Endodermal cell (in vitro differentiated cells): ENCODE data around the gene CXCL10. TPM values are rescaled to one million over a fixed set of nuclear protein-coding genes. Genes with fewer than 3 reads are reported as not detected.
"Not testable (repeated sequence)": the region's sequence is repeated elsewhere in the genome, so short reads cannot be mapped to it uniquely, and the experiment has no call there.

Experiments used
- DNase-seq: peaks from one replicate; pipeline ENCODE4 v3.0.0-alpha.2; 2017
- H3K27ac ChIP-seq: 2 replicates; pipeline ENCODE4 v1.5.1; 2013; ENCODE audit warnings: mild to moderate bottlenecking, low read depth, low read length, moderate library complexity
- H3K27me3 ChIP-seq: 2 replicates; pipeline ENCODE4 v1.6.1; 2013; ENCODE audit warnings: mild to moderate bottlenecking, low read length, moderate library complexity; ENCODE audit not compliant: insufficient read depth, control insufficient read depth, poor library complexity, severe bottlenecking
- H3K36me3 ChIP-seq: 2 replicates; pipeline ENCODE4 v1.7.0; 2013; ENCODE audit warnings: mild to moderate bottlenecking, low read length, moderate library complexity; ENCODE audit not compliant: control insufficient read depth, insufficient read depth
- H3K4me1 ChIP-seq: one replicate; pipeline ENCODE4 v1.7.0; 2013; ENCODE audit warnings: low read length; ENCODE audit not compliant: control insufficient read depth, insufficient read depth
- H3K4me3 ChIP-seq: 2 replicates; pipeline ENCODE4 v1.5.1; 2013; ENCODE audit warnings: mild to moderate bottlenecking, low read length, moderate library complexity
- H3K9ac ChIP-seq: 2 replicates; pipeline ENCODE4 v1.6.1; 2013; ENCODE audit warnings: mild to moderate bottlenecking, low read length, moderate library complexity; ENCODE audit not compliant: poor library complexity, severe bottlenecking; ENCODE audit errors: extremely low read depth
- H3K9me3 ChIP-seq: 2 replicates; pipeline ENCODE4 v1.6.1; 2013; ENCODE audit warnings: mild to moderate bottlenecking, low read length, moderate library complexity; ENCODE audit not compliant: control insufficient read depth
- H3K27ac Mint-ChIP-seq: 2 replicates; pipeline ENCODE4 v1.8.0; 2020; ENCODE audit warnings: mixed read lengths
- H3K27me3 Mint-ChIP-seq: 2 replicates; pipeline ENCODE4 v1.8.0; 2021; ENCODE audit warnings: mild to moderate bottlenecking, mixed read lengths; ENCODE audit not compliant: insufficient read depth
- H3K36me3 Mint-ChIP-seq: 2 replicates; pipeline ENCODE4 v1.8.0; 2020; ENCODE audit warnings: low read depth, mixed read lengths
- H3K4me1 Mint-ChIP-seq: 2 replicates; pipeline ENCODE4 v1.8.0; 2020; ENCODE audit warnings: mixed read lengths
- H3K4me3 Mint-ChIP-seq: 2 replicates; pipeline ENCODE4 v1.8.0; 2020; ENCODE audit warnings: mild to moderate bottlenecking, moderate library complexity, mixed read lengths
- H3K9me3 Mint-ChIP-seq: 2 replicates; pipeline ENCODE4 v1.8.0; 2020; ENCODE audit warnings: mild to moderate bottlenecking, mixed read lengths
- WGBS, 2 experiments: methylation state at CpG; one replicate each; pipeline versions ENCODE4 v1.1.5 to v1.1.7; 2013; ENCODE audit warnings: missing lambda C conversion rate in 2 of 2, mixed read lengths in 1 of 2; ENCODE audit not compliant: insufficient coverage in 1 of 2, insufficient read length in 1 of 2; 5-methylcytosine and 5-hydroxymethylcytosine counted together
- total RNA-seq, 2 donors: library from RNA; stranded (reverse); fragmentation: NEBNext Ultra II Directional in 1 of 2; extraction: Animal tissue kit (Norgen Biotek cat#: 25700) in 1 of 2; gene quantifications; 2 replicates in 1 of 2; 3 replicates in 1 of 2; pipeline ENCODE4 v1.2.1, GENCODE V29; 2021
- TF ChIP-seq, protein P1 (sequence below): fragments of 200-600 bp; sonication (generic); conservative IDR thresholded peaks from 2 replicates; pipeline ENCODE4 v1.5.0; 2021; ENCODE audit warnings: antibody characterized with exemption, mild to moderate bottlenecking

The CXCL10 gene
- total RNA-seq, 2 donors from 2014 or later: not detected

DNA sequence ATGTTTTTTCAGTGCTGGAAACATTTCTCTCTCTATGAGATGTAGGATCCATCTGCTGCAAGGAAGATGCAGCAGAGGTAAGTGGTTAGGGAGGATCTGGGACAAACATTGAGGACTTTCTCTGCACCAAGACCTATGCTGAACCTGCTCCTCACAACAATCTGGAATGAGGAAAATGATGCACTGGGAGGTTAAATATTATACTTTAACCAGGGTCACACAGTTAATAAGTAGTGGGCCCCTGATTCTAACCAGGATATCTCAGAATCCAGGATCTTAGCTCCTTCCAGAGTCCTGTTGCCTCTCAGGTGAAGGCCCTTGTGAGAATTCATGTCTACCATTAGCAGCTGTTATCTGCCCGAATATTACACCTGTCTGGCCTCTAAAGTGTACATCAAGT, 23.0 kb downstream of the CXCL10 start:
- Histone ChIP-seq H3K36me3 (no peaks in the 10 kb centered on the region), H3K27me3 (no peaks in the 10 kb centered on the region), H3K9ac (no peak overlapping the region), H3K27ac (no peak overlapping the region), H3K4me1 (peaks cover 4% of the 10 kb centered on the region), H3K4me3 (no peak overlapping the region), H3K9me3 (no peaks in the 10 kb centered on the region)
- DNase-seq: no peak
- Mint-ChIP-seq H3K4me3 (no peak overlapping the region), H3K36me3 (no peaks in the 10 kb centered on the region), H3K4me1 (peaks cover 13% of the 10 kb centered on the region), H3K27me3 (peaks cover 5% of the 10 kb centered on the region), H3K9me3 (no peaks in the 10 kb centered on the region), H3K27ac (no peak overlapping the region)
- TF ChIP-seq, protein P1, sequence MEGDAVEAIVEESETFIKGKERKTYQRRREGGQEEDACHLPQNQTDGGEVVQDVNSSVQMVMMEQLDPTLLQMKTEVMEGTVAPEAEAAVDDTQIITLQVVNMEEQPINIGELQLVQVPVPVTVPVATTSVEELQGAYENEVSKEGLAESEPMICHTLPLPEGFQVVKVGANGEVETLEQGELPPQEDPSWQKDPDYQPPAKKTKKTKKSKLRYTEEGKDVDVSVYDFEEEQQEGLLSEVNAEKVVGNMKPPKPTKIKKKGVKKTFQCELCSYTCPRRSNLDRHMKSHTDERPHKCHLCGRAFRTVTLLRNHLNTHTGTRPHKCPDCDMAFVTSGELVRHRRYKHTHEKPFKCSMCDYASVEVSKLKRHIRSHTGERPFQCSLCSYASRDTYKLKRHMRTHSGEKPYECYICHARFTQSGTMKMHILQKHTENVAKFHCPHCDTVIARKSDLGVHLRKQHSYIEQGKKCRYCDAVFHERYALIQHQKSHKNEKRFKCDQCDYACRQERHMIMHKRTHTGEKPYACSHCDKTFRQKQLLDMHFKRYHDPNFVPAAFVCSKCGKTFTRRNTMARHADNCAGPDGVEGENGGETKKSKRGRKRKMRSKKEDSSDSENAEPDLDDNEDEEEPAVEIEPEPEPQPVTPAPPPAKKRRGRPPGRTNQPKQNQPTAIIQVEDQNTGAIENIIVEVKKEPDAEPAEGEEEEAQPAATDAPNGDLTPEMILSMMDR: no peak
- WGBS, 2 experiments: 89 to 93% methylated on average over 1 of the region's 1 CpG

GRCh38 chr4:75998525-75999147, 24.7 kb downstream of the CXCL10 start:
- 93% methylated on average over 2 of the region's 2 CpGs; no CpG with 5 or more reads in 1 of the 2 experiments for WGBS, 2 experiments
- H3K27ac Mint-ChIP-seq, H3K9me3 ChIP-seq: not testable (repeated sequence)

GRCh38 chr4:75997946-75998345, 25.4 kb downstream of the CXCL10 start:
- no peaks in the 10 kb centered on the region for H3K9me3 ChIP-seq
- no peaks in the 10 kb centered on the region for H3K36me3 Mint-ChIP-seq
- H3K27me3 Mint-ChIP-seq: peaks cover 17% of the 10 kb centered on the region
- no peaks in the 10 kb centered on the region for H3K9me3 Mint-ChIP-seq
- H3K27ac ChIP-seq: no peak overlapping the region
- TF ChIP-seq, protein P1: no peak
- peaks cover 13% of the 10 kb centered on the region for H3K4me1 Mint-ChIP-seq
- no peak overlapping the region for H3K27ac Mint-ChIP-seq
- peaks cover 6% of the 10 kb centered on the region for H3K27me3 ChIP-seq
- WGBS, 2 experiments: 86 to 100% methylated on average over 1 to 2 of the region's 2 CpGs
- no peak for DNase-seq
- H3K4me3 ChIP-seq: no peak overlapping the region
- H3K9ac ChIP-seq: no peak overlapping the region
- peaks cover 4% of the 10 kb centered on the region for H3K4me1 ChIP-seq
- no peaks in the 10 kb centered on the region for H3K36me3 ChIP-seq
- H3K4me3 Mint-ChIP-seq: no peak overlapping the region

More at GRCh38 chr4:75998525-75999147, 24.7 kb downstream of the CXCL10 start:
- not testable (repeated sequence) for DNase-seq, H3K9ac ChIP-seq, H3K27ac ChIP-seq, H3K4me3 ChIP-seq, H3K36me3 ChIP-seq, H3K9me3 Mint-ChIP-seq, H3K4me1 ChIP-seq, H3K4me3 Mint-ChIP-seq, H3K36me3 Mint-ChIP-seq, H3K27me3 ChIP-seq
- Mint-ChIP-seq H3K27me3 (peaks cover 12% of the 10 kb centered on the region), H3K4me1 (peaks cover 13% of the 10 kb centered on the region)

GRCh38 chr4:75997081-75997480, 26.2 kb downstream of the CXCL10 start:
- Histone ChIP-seq H3K4me3 (no peak overlapping the region), H3K27ac (no peak overlapping the region), H3K9me3 (no peaks in the 10 kb centered on the region), H3K36me3 (no peaks in the 10 kb centered on the region), H3K27me3 (peaks cover 6% of the 10 kb centered on the region), H3K4me1 (peaks cover 4% of the 10 kb centered on the region), H3K9ac (no peak overlapping the region)
- Mint-ChIP-seq H3K27ac (no peak overlapping the region), H3K4me3 (no peak overlapping the region), H3K36me3 (no peaks in the 10 kb centered on the region), H3K9me3 (no peaks in the 10 kb centered on the region), H3K4me1 (peaks cover 13% of the 10 kb centered on the region), H3K27me3 (peaks cover 21% of the 10 kb centered on the region)
- no peak for DNase-seq
- 83 to 89% methylated on average over 1 of the region's 1 CpG for WGBS, 2 experiments
- TF ChIP-seq, protein P1: no peak
